Right ventricle myocardium superior (tissue), 1 donor: ENCODE data around the gene PDS5B. TPM values are rescaled to one million over a fixed set of nuclear protein-coding genes. Genes with fewer than 3 reads are reported as not detected.
A peak's percentile ranks its signal among the peaks of the same experiment; 100 is the strongest.
"Not testable (repeated sequence)": the region's sequence is repeated elsewhere in the genome, so short reads cannot be mapped to it uniquely, and the experiment has no call there.

ENCODE experiments used
- ATAC-seq: fragments of 200-7000 bp; cut with Tn5 transposase; one replicate; pipeline ENCODE4 v1.9.1; 2020; ENCODE audit warnings: mild to moderate bottlenecking; ENCODE audit not compliant: poor library complexity
- DNase-seq: peaks from one replicate; pipeline ENCODE4 v3.0.0-alpha.2; 2020
- intact Hi-C: fragments of 100-400 bp; cut with DNase I; formaldehyde crosslinking; loops from one replicate; pipeline ENCODE4 v1.11.2; 2022
- total RNA-seq: library from RNA; stranded (reverse); fragmentation: NEBNext Ultra II Directional; extraction: Animal tissue kit (Norgen Biotek cat#: 25700); gene quantifications from one replicate; pipeline ENCODE4 v1.2.1, GENCODE V29; 2021
- donor health status: DM: no; HTN: yes; CAD: no; lungs with severe emphysema.

Gene PDS5B
- total RNA-seq, 1 donor from 2014 or later, result 22.9 TPM

- no peak for DNase-seq
- ATAC-seq, result no peak
- intact Hi-C loops, result no loop called here
Measured at GRCh38 chr13:32707471-32707870, 121.2 kb downstream of the PDS5B start.

GRCh38 chr13:32713397-32713796 is 127.1 kb downstream of the PDS5B start:
- DNase-seq (no peak), ATAC-seq (no peak)
- intact Hi-C loops, result no loop called here

GRCh38 chr13:32716201-32716600 is 129.9 kb downstream of the PDS5B start:
- DNase-seq, intact Hi-C loops, ATAC-seq: not testable (repeated sequence)

- intact Hi-C loops, result no loop called here
- DNase-seq (no peak), ATAC-seq (no peak)
Measured at GRCh38 chr13:32720026-32720425, 133.8 kb downstream of the PDS5B start.

GRCh38 chr13:32721131-32722034 is 135.1 kb downstream of the PDS5B start:
- DNase-seq, ATAC-seq, intact Hi-C loops: not testable (repeated sequence)

GRCh38 chr13:32722340-32722739 is 136.1 kb downstream of the PDS5B start:
- ATAC-seq, result no peak
- intact Hi-C loops, result no loop called here
- no peak for DNase-seq

- intact Hi-C loops, result no loop called here
- DNase-seq (no peak), ATAC-seq (no peak)
Measured at GRCh38 chr13:32723987-32724386, 137.7 kb downstream of the PDS5B start.

GRCh38 chr13:32726374-32727037 is 140.3 kb downstream of the PDS5B start:
- ATAC-seq (no peak), DNase-seq (no peak)
- intact Hi-C loops, result no loop called here

- ATAC-seq (no peak), DNase-seq (no peak)
- intact Hi-C loops, result no loop called here
Measured at GRCh38 chr13:32728327-32728726, 142.1 kb downstream of the PDS5B start.

- DNase-seq, ATAC-seq, intact Hi-C loops: not testable (repeated sequence)
Measured at GRCh38 chr13:32729097-32729496, 142.8 kb downstream of the PDS5B start.

- DNase-seq (no peak), ATAC-seq (no peak)
- intact Hi-C loops, result no loop called here
Measured at GRCh38 chr13:32731074-32731473, 144.8 kb downstream of the PDS5B start.

GRCh38 chr13:32731576-32731975 is 145.3 kb downstream of the PDS5B start:
- DNase-seq (no peak), ATAC-seq (no peak)
- intact Hi-C loops, result no loop called here

- no peak for ATAC-seq
- intact Hi-C loops, result no loop called here
Measured at GRCh38 chr13:32733690-32734089, 147.4 kb downstream of the PDS5B start.

GRCh38 chr13:32734511-32734910 is 148.3 kb downstream of the PDS5B start:
- no peak for ATAC-seq
- DNase-seq, result no peak
- intact Hi-C loops, result no loop called here

More at GRCh38 chr13:32733690-32734089, 147.4 kb downstream of the PDS5B start:
- DNase-seq, result no peak

- DNase-seq (no peak), ATAC-seq (no peak)
- intact Hi-C loops, result no loop called here
Measured at GRCh38 chr13:32735859-32736258, 149.6 kb downstream of the PDS5B start.

- no peak for DNase-seq
- intact Hi-C loops, result no loop called here
- ATAC-seq, result no peak
Measured at GRCh38 chr13:32736648-32737047, 150.4 kb downstream of the PDS5B start.

- intact Hi-C loops, result no loop called here
- peak; percentile 34 for ATAC-seq
Measured at GRCh38 chr13:32737111-32737571, 150.9 kb downstream of the PDS5B start.

GRCh38 chr13:32737679-32738078 is 151.4 kb downstream of the PDS5B start:
- ATAC-seq, result no peak

More at GRCh38 chr13:32737111-32737571, 150.9 kb downstream of the PDS5B start:
- no peak for DNase-seq

GRCh38 chr13:32745509-32745908 is 159.3 kb downstream of the PDS5B start:
- no peak for DNase-seq
- intact Hi-C loops, result no loop called here
- ATAC-seq, result no peak

More at GRCh38 chr13:32737679-32738078, 151.4 kb downstream of the PDS5B start:
- DNase-seq, result no peak
- intact Hi-C loops, result no loop called here

GRCh38 chr13:32746474-32746873 is 160.2 kb downstream of the PDS5B start:
- no peak for DNase-seq
- no peak for ATAC-seq
- intact Hi-C loops, result no loop called here
